Measurements from ENCODE around the gene SERPINI2.
"Not testable (repeated sequence)": the region's sequence is repeated elsewhere in the genome, so short reads cannot be mapped to it uniquely, and the experiment has no call there.

The SERPINI2 gene

GRCh38 chr3:167450675-167451074 is 23.2 kb downstream of the SERPINI2 start:
- no peak for DNase-seq

GRCh38 chr3:167450195-167450594 is 23.6 kb downstream of the SERPINI2 start:
- no peak for DNase-seq

DNA sequence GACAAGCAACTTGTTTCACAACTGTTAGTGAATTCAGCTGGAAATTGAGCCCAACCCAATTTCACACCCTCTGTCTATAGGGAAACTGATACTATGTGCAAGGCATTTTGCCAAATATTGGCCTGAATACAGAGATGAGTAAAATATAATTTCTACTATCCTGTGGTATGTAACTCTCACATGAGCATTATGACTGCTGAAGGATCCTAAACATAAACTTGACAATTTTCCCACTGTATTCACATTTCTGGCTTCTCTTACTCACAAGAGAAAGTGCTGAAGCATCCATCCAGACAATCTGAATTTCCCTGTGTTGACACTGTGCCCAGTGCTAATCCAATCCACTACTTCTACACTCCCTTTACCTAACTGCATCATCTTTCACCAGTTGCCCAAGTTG is 28.4 kb downstream of the SERPINI2 start:
- no peak for DNase-seq

DNA sequence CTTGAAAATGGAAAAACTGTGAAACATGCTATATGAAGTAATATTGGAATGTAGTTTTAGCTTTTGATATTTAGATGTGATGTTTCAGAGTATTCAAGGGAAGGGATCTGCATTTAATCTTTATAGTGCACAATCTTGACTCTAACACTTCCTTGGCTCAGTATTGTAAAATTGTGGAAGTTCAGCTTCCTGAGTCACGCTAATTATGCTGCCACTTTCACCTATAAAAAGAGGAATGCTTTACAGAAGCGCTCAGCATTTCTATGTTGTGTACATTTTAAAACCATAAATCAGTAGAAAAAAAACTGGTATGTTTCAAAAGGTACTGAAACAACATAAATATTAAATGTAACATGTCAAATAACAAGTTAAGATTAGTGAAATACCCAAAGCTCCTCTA is 32.6 kb downstream of the SERPINI2 start:
- DNase-seq, result no peak

GRCh38 chr3:167437428-167438139 is 36.3 kb downstream of the SERPINI2 start:
- DNase-seq, result no peak

DNA sequence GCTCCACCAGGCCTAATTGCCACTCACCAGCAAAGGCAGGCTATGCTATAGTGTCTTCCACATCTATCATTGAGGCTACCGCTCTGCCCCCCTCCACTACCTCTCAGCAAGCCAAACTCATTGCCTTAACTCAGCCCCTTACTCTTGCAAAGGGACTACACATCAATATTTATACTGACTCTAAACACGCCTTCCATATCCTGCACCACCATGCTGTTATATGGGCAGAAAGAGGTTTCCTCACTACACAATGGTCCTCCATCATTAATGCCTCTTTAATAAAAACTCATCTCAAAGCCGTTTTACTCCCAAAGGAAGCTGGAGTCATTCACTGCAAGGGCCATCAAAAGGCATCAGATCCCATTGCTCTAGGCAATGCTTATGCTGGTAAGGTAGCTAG is 46.9 kb downstream of the SERPINI2 start:
- not testable (repeated sequence) for DNase-seq

GRCh38 chr3:167422396-167422795 is 51.4 kb downstream of the SERPINI2 start:
- DNase-seq, result not testable (repeated sequence)

DNA sequence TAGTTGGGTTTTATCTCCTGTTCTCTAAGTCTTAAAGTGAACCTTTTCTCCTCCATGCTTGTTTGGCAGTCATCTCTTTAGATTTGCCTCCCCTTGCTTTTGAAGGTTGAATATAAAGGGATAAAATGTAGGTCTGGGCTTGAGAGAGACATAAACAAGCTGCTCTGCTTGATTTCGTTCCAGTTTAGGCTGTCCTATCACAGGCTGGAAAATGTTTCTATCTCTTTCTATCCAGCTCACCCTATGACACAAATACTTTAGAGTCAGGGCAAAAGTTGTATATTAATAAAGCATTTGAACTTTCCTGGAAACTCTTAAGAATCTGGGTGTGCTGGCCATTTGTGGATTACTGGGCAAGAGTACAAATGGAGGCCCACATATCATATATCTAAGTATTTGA is 64.2 kb downstream of the SERPINI2 start:
- no peak for DNase-seq

DNA sequence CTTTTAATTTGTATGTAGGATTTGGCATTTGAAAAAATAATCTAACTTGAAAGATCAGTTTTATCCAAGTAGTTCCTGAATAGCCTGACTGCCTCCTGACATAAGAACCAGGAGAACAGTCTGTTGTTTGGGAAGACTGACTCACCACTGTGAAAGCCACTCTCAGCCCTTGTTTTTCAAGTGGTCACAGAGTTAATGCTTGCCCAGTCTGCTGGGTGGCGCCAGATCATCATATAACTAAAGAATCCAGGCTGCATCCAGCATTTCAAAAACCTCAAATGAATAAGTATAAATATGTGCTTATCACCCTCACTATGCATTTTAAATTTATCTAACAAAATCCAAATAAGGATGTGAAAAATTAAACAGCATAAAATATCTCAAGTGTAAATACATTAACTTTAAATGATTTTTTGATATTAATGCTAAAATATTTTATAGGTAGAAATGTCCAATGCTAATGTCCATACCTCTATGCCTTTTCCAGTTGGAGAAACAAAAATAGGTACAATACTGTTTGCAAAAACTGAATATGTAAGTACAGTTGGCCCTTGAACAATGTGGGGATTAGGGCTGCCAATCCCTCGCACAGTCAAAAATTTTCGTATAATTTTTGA is 66.9 kb downstream of the SERPINI2 start:
- peak in 39 of 51 donors; percentile 1 to 84 (median 32) for DNase-seq

- DNase-seq, result no peak
Measured at GRCh38 chr3:167397826-167398225, 76.0 kb downstream of the SERPINI2 start.

GRCh38 chr3:167396075-167396474 is 77.8 kb downstream of the SERPINI2 start:
- DNase-seq, result no peak

GRCh38 chr3:167394003-167394402 is 79.8 kb downstream of the SERPINI2 start:
- DNase-seq, result no peak

All from hypothalamus (tissue), 51 donors.